HepG2 (cell line): ENCODE results near the gene IGF2. TPM values are rescaled to one million over a fixed set of nuclear protein-coding genes. Genes with fewer than 3 reads are reported as not detected.
A peak's percentile ranks its signal among the peaks of the same experiment; 100 is the strongest.

Experiments used
- AGO2 ChIP-seq: fragments of 200-400 bp; formaldehyde crosslinking; optimal IDR thresholded peaks from 2 replicates; pipeline ENCODE3; 2017; ENCODE audit warnings: mild to moderate bottlenecking, low read depth, low read length, moderate library complexity
- ATRX ChIP-seq: sonication (generic); formaldehyde crosslinking; IDR thresholded peaks from 2 replicates; pipeline ENCODE4 v1.4.0; 2020; ENCODE audit warnings: missing genetic modification reagents, borderline replicate concordance
- DNMT3B ChIP-seq: conservative IDR thresholded peaks from 2 replicates; pipeline ENCODE4 v1.6.1; 2016; ENCODE audit warnings: missing biosample characterization, control low read depth
- DR1 ChIP-seq: sonication (generic); formaldehyde crosslinking; IDR thresholded peaks from 2 replicates; pipeline ENCODE4 v1.8.0; 2021; ENCODE audit warnings: mild to moderate bottlenecking, missing genetic modification reagents, inconsistent platforms
- HNRNPLL ChIP-seq: fragments of 200-400 bp; formaldehyde crosslinking; IDR thresholded peaks from 2 replicates; pipeline ENCODE4 v1.6.1; 2017; ENCODE audit warnings: mild to moderate bottlenecking, low read depth, low read length; ENCODE audit not compliant: poor library complexity, severe bottlenecking
- IRX3 ChIP-seq: sonication (generic); formaldehyde crosslinking; IDR thresholded peaks from 2 replicates; pipeline ENCODE4 v1.8.1; 2023; ENCODE audit warnings: mild to moderate bottlenecking, low read depth, missing genetic modification reagents, borderline replicate concordance
- NFIC ChIP-seq: IDR thresholded peaks from 2 replicates; pipeline ENCODE4 v1.6.1; 2012; ENCODE audit warnings: mild to moderate bottlenecking, low read length, inconsistent platforms
- PITX1 ChIP-seq: sonication (generic); formaldehyde crosslinking; IDR thresholded peaks from 2 replicates; pipeline ENCODE4 v1.5.1; 2020; ENCODE audit warnings: mild to moderate bottlenecking, missing genetic modification reagents
- RBM39 ChIP-seq: fragments of 200-400 bp; formaldehyde crosslinking; IDR thresholded peaks from one replicate; pipeline ENCODE4 v1.6.1; 2018; ENCODE audit warnings: antibody characterized with exemption, mild to moderate bottlenecking, low read depth, low read length; ENCODE audit not compliant: poor library complexity, severe bottlenecking
- SMAD1 ChIP-seq: sonication (generic); formaldehyde crosslinking; IDR thresholded peaks from 2 replicates; pipeline ENCODE4 v1.4.0; 2020; ENCODE audit warnings: missing genetic modification reagents, low read depth, mild to moderate bottlenecking, borderline replicate concordance
- SMAD9 ChIP-seq: sonication (generic); formaldehyde crosslinking; IDR thresholded peaks from 2 replicates; pipeline ENCODE4 v1.5.1; 2020; ENCODE audit warnings: mild to moderate bottlenecking, missing genetic modification reagents
- SYNCRIP ChIP-seq: fragments of 200-400 bp; formaldehyde crosslinking; IDR thresholded peaks from 2 replicates; pipeline ENCODE4 v1.6.1; 2018; ENCODE audit warnings: mild to moderate bottlenecking, low read depth, low read length; ENCODE audit not compliant: insufficient read depth
- TBX2 ChIP-seq: sonication (generic); formaldehyde crosslinking; IDR thresholded peaks from 2 replicates; pipeline ENCODE4 v1.5.0; 2020; ENCODE audit warnings: missing genetic modification reagents, mild to moderate bottlenecking, borderline replicate concordance
- TMF1 ChIP-seq: sonication (generic); formaldehyde crosslinking; IDR thresholded peaks from 2 replicates; pipeline ENCODE4 v1.8.1; 2022; ENCODE audit warnings: low read depth, missing genetic modification reagents
- U2AF2 ChIP-seq: fragments of 200-400 bp; formaldehyde crosslinking; IDR thresholded peaks from 2 replicates; pipeline ENCODE4 v1.6.1; 2017; ENCODE audit warnings: low read depth, mild to moderate bottlenecking, low read length
- WIZ ChIP-seq: sonication (generic); formaldehyde crosslinking; IDR thresholded peaks from 2 replicates; pipeline ENCODE4 v1.5.1; 2020; ENCODE audit warnings: mild to moderate bottlenecking, missing genetic modification reagents
- ZBTB37 ChIP-seq: sonication (generic); formaldehyde crosslinking; IDR thresholded peaks from 2 replicates; pipeline ENCODE4 v1.4.0; 2020; ENCODE audit warnings: mild to moderate bottlenecking, missing genetic modification reagents
- ZFY ChIP-seq: sonication (generic); formaldehyde crosslinking; IDR thresholded peaks from 2 replicates; pipeline ENCODE4 v1.4.0; 2020; ENCODE audit warnings: missing genetic modification reagents
- ZNF547 ChIP-seq: sonication (generic); formaldehyde crosslinking; IDR thresholded peaks from 2 replicates; pipeline ENCODE4 v1.5.1; 2020; ENCODE audit warnings: mild to moderate bottlenecking, missing genetic modification reagents
- ZNF562 ChIP-seq: sonication (generic); formaldehyde crosslinking; IDR thresholded peaks from 2 replicates; pipeline ENCODE4 v1.8.0; 2022; ENCODE audit warnings: missing genetic modification reagents, borderline replicate concordance
- ZNF749 ChIP-seq: sonication (generic); formaldehyde crosslinking; IDR thresholded peaks from 2 replicates; pipeline ENCODE4 v1.8.0; 2022; ENCODE audit warnings: mild to moderate bottlenecking, missing genetic modification reagents, moderate library complexity, borderline replicate concordance
- ZNF776 ChIP-seq: sonication (generic); formaldehyde crosslinking; IDR thresholded peaks from 2 replicates; pipeline ENCODE4 v1.4.0; 2020; ENCODE audit warnings: mild to moderate bottlenecking, missing genetic modification reagents
- polyA plus RNA-seq, 8 experiments: library from polyadenylated mRNA; depleted of rRNA in 3 of 8; stranded (reverse) in 7 of 8; unstranded in 1 of 8; fragments of >200 nt; fragmentation: Illumina TruSeq in 4 of 8; extraction: Trizol in 4 of 8; gene quantifications; 2 replicates each; pipeline versions ENCODE4 v1.2.1 to v1.2.3, GENCODE V29; 2011 to 2016; ENCODE audit warnings: low read depth in 4 of 8, missing spikeins in 1 of 8, mixed read lengths in 1 of 8; ENCODE audit not compliant: insufficient read depth in 1 of 8
- total RNA-seq, 5 experiments: library from RNA; depleted of rRNA; stranded (reverse); fragments of >200 nt; fragmentation: Illumina TruSeq; extraction: Trizol; gene quantifications; 2 replicates each; pipeline ENCODE4 v1.2.3, GENCODE V29; 2016; ENCODE audit warnings: low read depth in 1 of 5
- TF ChIP-seq, protein P1 (sequence below): sonication (generic); formaldehyde crosslinking; IDR thresholded peaks from 2 replicates; pipeline ENCODE4 v1.9.0; 2021; ENCODE audit warnings: missing genetic modification reagents, borderline replicate concordance
- TF ChIP-seq, protein P2 (sequence below): sonication (generic); formaldehyde crosslinking; IDR thresholded peaks from 2 replicates; pipeline ENCODE4 v1.4.0; 2020; ENCODE audit warnings: missing genetic modification reagents

Gene IGF2
- total and polyA plus RNA-seq, 2 of the 13 experiments (the other 11 are each of a cell fraction or from before 2014, with no cell fraction given): 79.1 to 254 TPM

DNA sequence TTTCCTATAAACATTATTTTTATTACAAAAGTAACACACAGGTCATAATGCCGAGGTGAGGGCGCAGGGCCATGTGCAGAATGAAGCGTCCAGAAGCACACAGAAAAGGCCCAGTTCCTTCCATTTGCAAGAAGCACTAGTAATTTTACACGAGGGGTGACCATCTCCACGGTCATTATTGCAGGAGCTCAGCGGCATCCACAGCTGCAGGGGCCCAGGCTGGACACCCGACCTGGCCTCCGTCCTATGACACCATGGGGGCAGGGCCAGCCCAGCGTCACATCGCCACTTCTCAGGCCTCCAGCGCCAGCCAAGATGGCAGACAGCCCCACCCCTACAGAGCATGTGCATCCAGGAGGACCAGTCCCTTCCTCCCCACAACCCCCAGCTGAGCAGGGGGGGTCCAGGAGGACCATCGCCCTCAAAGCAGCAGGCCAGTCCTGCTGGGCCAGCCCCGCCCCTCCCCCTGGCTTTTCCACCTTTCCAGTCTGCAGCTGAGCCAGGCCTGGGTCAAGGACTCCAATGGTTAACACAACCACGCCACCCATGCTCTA lies 3.5 kb downstream of the IGF2 start (continued):
- TF ChIP-seq ZNF562 (no peak), U2AF2 (no peak), ZFY (CRISPR knock-in tag) (peak; percentile 55), NFIC (no peak), TMF1 (0 out of 2 replicates have a peak, but pooled peaks have one; percentile 21), HNRNPLL (no peak), ZBTB37 (CRISPR knock-in tag) (no peak; the same call in 1 of the 2 replicates), AGO2 (peak; percentile 88), ZNF547 (no peak), SMAD1 (CRISPR knock-in tag) (no peak), DNMT3B (CRISPR knock-in tag) (no peak), WIZ (CRISPR knock-in tag) (no peak), SMAD9 (no peak), ZNF749 (CRISPR knock-in tag) (peak; percentile 26; the same call in 1 of the 2 replicates), PITX1 (CRISPR knock-in tag) (no peak; the same call in 1 of the 2 replicates), IRX3 (CRISPR knock-in tag) (no peak), RBM39 (no peak), DR1 (CRISPR knock-in tag) (no peak), SYNCRIP (no peak), ZNF776 (no peak; the same call in 1 of the 2 replicates), ATRX (CRISPR knock-in tag) (no peak), TBX2 (CRISPR knock-in tag) (peak; percentile 63; the same call in 1 of the 2 replicates)
- TF ChIP-seq, protein P1, sequence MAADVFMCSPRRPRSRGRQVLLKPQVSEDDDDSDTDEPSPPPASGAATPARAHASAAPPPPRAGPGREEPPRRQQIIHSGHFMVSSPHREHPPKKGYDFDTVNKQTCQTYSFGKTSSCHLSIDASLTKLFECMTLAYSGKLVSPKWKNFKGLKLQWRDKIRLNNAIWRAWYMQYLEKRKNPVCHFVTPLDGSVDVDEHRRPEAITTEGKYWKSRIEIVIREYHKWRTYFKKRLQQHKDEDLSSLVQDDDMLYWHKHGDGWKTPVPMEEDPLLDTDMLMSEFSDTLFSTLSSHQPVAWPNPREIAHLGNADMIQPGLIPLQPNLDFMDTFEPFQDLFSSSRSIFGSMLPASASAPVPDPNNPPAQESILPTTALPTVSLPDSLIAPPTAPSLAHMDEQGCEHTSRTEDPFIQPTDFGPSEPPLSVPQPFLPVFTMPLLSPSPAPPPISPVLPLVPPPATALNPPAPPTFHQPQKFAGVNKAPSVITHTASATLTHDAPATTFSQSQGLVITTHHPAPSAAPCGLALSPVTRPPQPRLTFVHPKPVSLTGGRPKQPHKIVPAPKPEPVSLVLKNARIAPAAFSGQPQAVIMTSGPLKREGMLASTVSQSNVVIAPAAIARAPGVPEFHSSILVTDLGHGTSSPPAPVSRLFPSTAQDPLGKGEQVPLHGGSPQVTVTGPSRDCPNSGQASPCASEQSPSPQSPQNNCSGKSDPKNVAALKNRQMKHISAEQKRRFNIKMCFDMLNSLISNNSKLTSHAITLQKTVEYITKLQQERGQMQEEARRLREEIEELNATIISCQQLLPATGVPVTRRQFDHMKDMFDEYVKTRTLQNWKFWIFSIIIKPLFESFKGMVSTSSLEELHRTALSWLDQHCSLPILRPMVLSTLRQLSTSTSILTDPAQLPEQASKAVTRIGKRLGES: no peak
- TF ChIP-seq, protein P2, sequence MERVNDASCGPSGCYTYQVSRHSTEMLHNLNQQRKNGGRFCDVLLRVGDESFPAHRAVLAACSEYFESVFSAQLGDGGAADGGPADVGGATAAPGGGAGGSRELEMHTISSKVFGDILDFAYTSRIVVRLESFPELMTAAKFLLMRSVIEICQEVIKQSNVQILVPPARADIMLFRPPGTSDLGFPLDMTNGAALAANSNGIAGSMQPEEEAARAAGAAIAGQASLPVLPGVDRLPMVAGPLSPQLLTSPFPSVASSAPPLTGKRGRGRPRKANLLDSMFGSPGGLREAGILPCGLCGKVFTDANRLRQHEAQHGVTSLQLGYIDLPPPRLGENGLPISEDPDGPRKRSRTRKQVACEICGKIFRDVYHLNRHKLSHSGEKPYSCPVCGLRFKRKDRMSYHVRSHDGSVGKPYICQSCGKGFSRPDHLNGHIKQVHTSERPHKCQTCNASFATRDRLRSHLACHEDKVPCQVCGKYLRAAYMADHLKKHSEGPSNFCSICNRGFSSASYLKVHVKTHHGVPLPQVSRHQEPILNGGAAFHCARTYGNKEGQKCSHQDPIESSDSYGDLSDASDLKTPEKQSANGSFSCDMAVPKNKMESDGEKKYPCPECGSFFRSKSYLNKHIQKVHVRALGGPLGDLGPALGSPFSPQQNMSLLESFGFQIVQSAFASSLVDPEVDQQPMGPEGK (CRISPR knock-in tag): peak; percentile 74
